GM12801 (cell line): ENCODE results near the gene KRTAP12-4.

Source experiments
- CTCF ChIP-seq: IDR thresholded peaks from one replicate; pipeline ENCODE4 v1.5.1; 2011; ENCODE audit warnings: control low read depth; ENCODE audit not compliant: insufficient read length; ENCODE audit errors: extremely low read depth

The KRTAP12-4 gene

GRCh38 chr21:44695184-44695583 lies 40.7 kb upstream of the KRTAP12-4 start:
- TF ChIP-seq CTCF: no peak

- no peak for TF ChIP-seq CTCF
Observed at GRCh38 chr21:44694776-44695175, 40.3 kb upstream of the KRTAP12-4 start.

GRCh38 chr21:44692798-44693512 lies 38.5 kb upstream of the KRTAP12-4 start:
- TF ChIP-seq CTCF: no peak

GRCh38 chr21:44691686-44692085 lies 37.2 kb upstream of the KRTAP12-4 start:
- TF ChIP-seq CTCF: no peak

- TF ChIP-seq CTCF: no peak
Observed at GRCh38 chr21:44687671-44688070, 33.2 kb upstream of the KRTAP12-4 start.

GRCh38 chr21:44686843-44687561 lies 32.5 kb upstream of the KRTAP12-4 start:
- no peak for TF ChIP-seq CTCF

GRCh38 chr21:44686000-44686781 lies 31.7 kb upstream of the KRTAP12-4 start:
- no peak for TF ChIP-seq CTCF
